Skeletal muscle satellite cell (primary cell): ENCODE measurements around the gene TBCD.

ENCODE experiments used
- H3K27me3 ChIP-seq: 2 replicates; pipeline ENCODE4 v1.7.0; 2013; ENCODE audit warnings: low read length; ENCODE audit not compliant: control insufficient read depth, insufficient read depth
- H3K36me3 ChIP-seq: 2 replicates; pipeline ENCODE4 v1.7.0; 2013; ENCODE audit warnings: mild to moderate bottlenecking, control low read depth, low read length; ENCODE audit not compliant: insufficient read depth
- H3K4me1 ChIP-seq: 2 replicates; pipeline ENCODE4 v1.7.0; 2013; ENCODE audit warnings: low read length; ENCODE audit not compliant: control insufficient read depth, insufficient read depth
- H3K4me2 ChIP-seq: 2 replicates; pipeline ENCODE4 v1.7.0; 2013; ENCODE audit warnings: mild to moderate bottlenecking, low read length
- H3K4me3 ChIP-seq: 2 replicates; pipeline ENCODE4 v1.7.0; 2013; ENCODE audit warnings: low read length
- H3K9ac ChIP-seq: 2 replicates; pipeline ENCODE4 v1.7.0; 2013; ENCODE audit warnings: mild to moderate bottlenecking, low read depth, low read length, moderate library complexity
- H3K9me3 ChIP-seq: replicated peaks from 2 replicates; pipeline ENCODE4 v1.7.0; 2013; ENCODE audit warnings: mild to moderate bottlenecking, control low read depth, low read length

TBCD gene

GRCh38 chr17:82970067-82970466 lies 218.2 kb downstream of the TBCD start:
- Histone ChIP-seq H3K36me3 (no peaks in the 10 kb centered on the region), H3K4me3 (no peak overlapping the region), H3K9ac (no peak overlapping the region), H3K4me1 (no peaks in the 10 kb centered on the region), H3K4me2 (no peak overlapping the region), H3K9me3 (no peaks in the 10 kb centered on the region), H3K27me3 (no peaks in the 10 kb centered on the region)

GRCh38 chr17:82970818-82971590 lies 219.1 kb downstream of the TBCD start:
- Histone ChIP-seq H3K9me3 (no peaks in the 10 kb centered on the region), H3K4me1 (no peaks in the 10 kb centered on the region), H3K4me2 (no peak overlapping the region), H3K9ac (no peak overlapping the region), H3K4me3 (no peak overlapping the region), H3K27me3 (no peaks in the 10 kb centered on the region), H3K36me3 (no peaks in the 10 kb centered on the region)

GRCh38 chr17:82972836-82973372 lies 221.0 kb downstream of the TBCD start:
- H3K4me2 ChIP-seq: no peak overlapping the region
- H3K36me3 ChIP-seq: no peaks in the 10 kb centered on the region
- no peaks in the 10 kb centered on the region for H3K9me3 ChIP-seq
- H3K27me3 ChIP-seq: no peaks in the 10 kb centered on the region
- no peaks in the 10 kb centered on the region for H3K4me1 ChIP-seq
- no peak overlapping the region for H3K4me3 ChIP-seq
- H3K9ac ChIP-seq: no peak overlapping the region

GRCh38 chr17:82973456-82974135 lies 221.7 kb downstream of the TBCD start:
- Histone ChIP-seq H3K4me2 (no peak overlapping the region), H3K4me1 (no peaks in the 10 kb centered on the region), H3K9me3 (no peaks in the 10 kb centered on the region), H3K27me3 (no peaks in the 10 kb centered on the region), H3K4me3 (no peak overlapping the region), H3K36me3 (no peaks in the 10 kb centered on the region), H3K9ac (no peak overlapping the region)

GRCh38 chr17:82974136-82974952 lies 222.5 kb downstream of the TBCD start:
- no peak overlapping the region for H3K4me3 ChIP-seq
- no peak overlapping the region for H3K4me2 ChIP-seq
- no peak overlapping the region for H3K9ac ChIP-seq
- H3K36me3 ChIP-seq: no peaks in the 10 kb centered on the region
- H3K27me3 ChIP-seq: no peaks in the 10 kb centered on the region
- no peaks in the 10 kb centered on the region for H3K4me1 ChIP-seq
- H3K9me3 ChIP-seq: no peaks in the 10 kb centered on the region

- Histone ChIP-seq H3K4me2 (no peak overlapping the region), H3K9me3 (no peaks in the 10 kb centered on the region), H3K27me3 (no peaks in the 10 kb centered on the region), H3K36me3 (no peaks in the 10 kb centered on the region), H3K4me1 (no peaks in the 10 kb centered on the region), H3K9ac (no peak overlapping the region), H3K4me3 (no peak overlapping the region)
These were observed 225.2 kb downstream of the TBCD start for GRCh38 chr17:82976982-82977488.

DNA sequence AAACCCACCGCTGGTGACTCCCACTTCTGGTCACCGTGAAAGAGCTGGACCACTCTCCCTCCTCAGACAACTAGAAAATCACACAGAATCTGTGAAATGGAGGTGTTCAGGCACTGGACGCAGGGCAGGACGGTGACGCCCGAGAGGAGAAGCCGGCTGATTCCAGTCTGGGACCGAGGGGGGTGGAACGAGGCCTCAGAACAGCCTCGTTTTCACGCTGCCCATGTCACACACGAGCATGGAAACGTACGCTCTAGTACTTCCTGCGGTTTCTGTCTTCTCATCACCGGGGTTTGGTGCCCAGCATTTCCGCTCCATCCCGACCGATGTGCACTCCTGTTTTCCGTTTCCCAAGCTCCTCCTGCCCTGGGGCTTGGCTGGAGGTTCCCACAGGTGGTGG lies 225.7 kb downstream of the TBCD start:
- no peaks in the 10 kb centered on the region for H3K36me3 ChIP-seq
- no peak overlapping the region for H3K4me2 ChIP-seq
- H3K9me3 ChIP-seq: no peaks in the 10 kb centered on the region
- no peaks in the 10 kb centered on the region for H3K27me3 ChIP-seq
- no peak overlapping the region for H3K9ac ChIP-seq
- no peak overlapping the region for H3K4me3 ChIP-seq
- no peaks in the 10 kb centered on the region for H3K4me1 ChIP-seq

DNA sequence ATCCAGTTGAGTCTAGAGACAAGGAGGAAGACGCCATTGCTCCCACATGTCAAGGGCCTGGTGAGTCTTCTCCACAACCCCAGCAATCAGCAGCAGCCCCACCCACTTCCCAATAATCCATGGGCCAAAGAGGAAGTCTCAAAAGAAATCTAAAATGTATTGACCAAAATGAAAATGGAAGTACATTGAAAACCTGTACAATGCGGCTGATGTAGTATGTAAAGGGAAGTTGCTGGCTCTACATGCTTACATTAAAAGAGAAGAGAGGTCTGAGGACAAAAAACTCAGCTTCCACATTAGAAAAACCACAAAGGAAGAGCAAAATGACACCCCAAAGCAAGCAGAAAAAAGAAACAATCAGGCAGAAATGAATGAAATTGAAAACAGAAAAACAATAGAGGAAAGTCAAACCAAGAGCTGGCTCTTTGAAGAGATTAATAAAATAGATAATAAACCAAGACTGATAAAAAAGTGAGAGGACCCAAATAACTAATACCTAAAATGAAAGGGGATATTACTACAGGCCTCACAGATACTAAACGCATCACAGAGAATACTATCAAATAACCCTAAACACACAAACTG lies 227.0 kb downstream of the TBCD start:
- no peaks in the 10 kb centered on the region for H3K27me3 ChIP-seq
- H3K9ac ChIP-seq: no peak overlapping the region
- no peak overlapping the region for H3K4me3 ChIP-seq
- H3K4me2 ChIP-seq: no peak overlapping the region
- H3K4me1 ChIP-seq: no peaks in the 10 kb centered on the region
- no peaks in the 10 kb centered on the region for H3K9me3 ChIP-seq
- no peaks in the 10 kb centered on the region for H3K36me3 ChIP-seq

GRCh38 chr17:82979718-82980117 lies 227.9 kb downstream of the TBCD start:
- Histone ChIP-seq H3K4me2 (no peak overlapping the region), H3K9ac (no peak overlapping the region), H3K4me1 (no peaks in the 10 kb centered on the region), H3K4me3 (no peak overlapping the region), H3K27me3 (no peaks in the 10 kb centered on the region), H3K36me3 (no peaks in the 10 kb centered on the region), H3K9me3 (no peaks in the 10 kb centered on the region)

GRCh38 chr17:82980632-82981031 lies 228.8 kb downstream of the TBCD start:
- Histone ChIP-seq H3K4me2 (no peak overlapping the region), H3K27me3 (no peaks in the 10 kb centered on the region), H3K4me3 (no peak overlapping the region), H3K36me3 (no peaks in the 10 kb centered on the region), H3K9me3 (no peaks in the 10 kb centered on the region), H3K4me1 (no peaks in the 10 kb centered on the region), H3K9ac (no peak overlapping the region)
